WTC11 (cell line): ENCODE measurements around the gene KCNK4. TPM values are rescaled to one million over a fixed set of nuclear protein-coding genes. Genes with fewer than 3 reads are reported as not detected.

Source experiments
- FOXP1 ChIP-seq: sonication (generic); formaldehyde crosslinking; IDR thresholded peaks from 2 replicates; pipeline ENCODE4 v1.8.0; 2022; ENCODE audit warnings: missing genetic modification reagents, mild to moderate bottlenecking, moderate library complexity, borderline replicate concordance
- GTF2I ChIP-seq: fragments of 250-450 bp; sonication (Bioruptor Pico); conservative IDR thresholded peaks from 2 replicates; pipeline ENCODE4 v1.4.0; 2021; ENCODE audit warnings: mild to moderate bottlenecking
- NFE2L1 ChIP-seq: sonication (generic); formaldehyde crosslinking; IDR thresholded peaks from 2 replicates; pipeline ENCODE4 v1.8.1; 2023; ENCODE audit warnings: missing genetic modification reagents
- PRRX2 ChIP-seq: fragments of 250-450 bp; sonication (Bioruptor Pico); IDR thresholded peaks from 2 replicates; pipeline ENCODE4 v1.8.0; 2021; ENCODE audit warnings: mild to moderate bottlenecking
- ZNF263 ChIP-seq: sonication (generic); formaldehyde crosslinking; IDR thresholded peaks from 2 replicates; pipeline ENCODE4 v1.8.1; 2022; ENCODE audit warnings: low read depth, mild to moderate bottlenecking, moderate library complexity, missing genetic modification reagents
- total RNA-seq: library from RNA; stranded (reverse); gene quantifications from 3 replicates; pipeline ENCODE4 v1.2.3, GENCODE V29; 2021
- TF ChIP-seq, protein P1 (sequence below): sonication (generic); formaldehyde crosslinking; IDR thresholded peaks from 2 replicates; pipeline ENCODE4 v1.8.1; 2023; ENCODE audit warnings: mild to moderate bottlenecking, missing genetic modification reagents, borderline replicate concordance
- TF ChIP-seq, protein P2 (sequence below): sonication (generic); formaldehyde crosslinking; IDR thresholded peaks from 2 replicates; pipeline ENCODE4 v1.8.0; 2023; ENCODE audit warnings: missing genetic modification reagents
- TF ChIP-seq, protein P3 (sequence below): sonication (generic); formaldehyde crosslinking; IDR thresholded peaks from 2 replicates; pipeline ENCODE4 v1.8.0; 2022; ENCODE audit warnings: mild to moderate bottlenecking, missing genetic modification reagents
- TF ChIP-seq, protein P4 (sequence below): sonication (generic); formaldehyde crosslinking; IDR thresholded peaks from 2 replicates; pipeline ENCODE4 v1.8.1; 2022; ENCODE audit warnings: missing genetic modification reagents, borderline replicate concordance
- TF ChIP-seq, protein P5 (sequence below): sonication (generic); formaldehyde crosslinking; IDR thresholded peaks from 2 replicates; pipeline ENCODE4 v1.8.1; 2023; ENCODE audit warnings: mild to moderate bottlenecking, missing genetic modification reagents, moderate library complexity
- TF ChIP-seq, protein P6 (sequence below): sonication (generic); formaldehyde crosslinking; IDR thresholded peaks from 2 replicates; pipeline ENCODE4 v1.8.1; 2022; ENCODE audit warnings: low read depth, missing genetic modification reagents, borderline replicate concordance
- TF ChIP-seq, protein P7 (sequence below): fragments of 200-600 bp; IDR thresholded peaks from 2 replicates; pipeline ENCODE4 v1.8.0; 2022; ENCODE audit warnings: antibody characterized with exemption
- TF ChIP-seq, protein P8 (sequence below): sonication (generic); formaldehyde crosslinking; IDR thresholded peaks from 2 replicates; pipeline ENCODE4 v1.8.0; 2023; ENCODE audit warnings: mild to moderate bottlenecking, missing genetic modification reagents

KCNK4 gene
- total RNA-seq, 1 experiment from 2014 or later: 0.74 TPM

DNA sequence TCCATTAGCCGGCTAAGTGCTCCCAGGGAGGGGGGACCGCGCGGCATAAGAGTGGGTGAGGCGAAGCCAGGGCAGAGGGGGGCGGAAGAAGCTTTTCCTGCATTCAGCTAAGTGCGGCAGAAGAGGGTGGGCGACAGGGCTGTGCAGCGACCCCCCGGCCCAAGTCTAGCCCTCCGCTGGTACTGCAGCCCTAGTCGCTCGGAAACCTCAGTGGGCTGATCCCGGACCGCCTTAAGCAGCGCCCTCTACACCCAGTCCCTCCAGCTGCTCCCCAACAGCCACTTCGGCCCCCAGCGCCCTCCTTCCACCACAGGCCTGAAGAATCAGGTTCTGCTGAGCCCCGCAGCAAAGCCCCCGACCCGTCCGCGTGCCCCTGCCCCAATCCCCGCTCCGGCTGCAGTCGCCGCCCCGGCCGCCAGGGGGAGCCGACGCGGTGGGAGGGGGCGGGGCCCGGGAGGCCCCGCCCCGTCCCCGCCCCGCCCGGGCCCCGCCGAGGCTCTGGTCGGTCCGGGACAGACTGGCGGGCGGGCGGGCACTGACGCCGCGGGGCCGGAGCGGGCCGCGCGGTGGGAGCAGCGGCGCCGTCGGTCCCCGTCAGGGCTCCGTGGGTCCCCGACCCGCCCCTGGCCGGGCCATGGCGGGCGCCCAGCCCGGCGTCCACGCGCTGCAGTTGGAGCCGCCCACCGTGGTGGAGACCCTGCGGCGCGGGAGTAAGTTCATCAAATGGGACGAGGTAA lies 39.9 kb upstream of the KCNK4 start, which contains the start of gene PLCB3 (continued):
- TF ChIP-seq, protein P1, sequence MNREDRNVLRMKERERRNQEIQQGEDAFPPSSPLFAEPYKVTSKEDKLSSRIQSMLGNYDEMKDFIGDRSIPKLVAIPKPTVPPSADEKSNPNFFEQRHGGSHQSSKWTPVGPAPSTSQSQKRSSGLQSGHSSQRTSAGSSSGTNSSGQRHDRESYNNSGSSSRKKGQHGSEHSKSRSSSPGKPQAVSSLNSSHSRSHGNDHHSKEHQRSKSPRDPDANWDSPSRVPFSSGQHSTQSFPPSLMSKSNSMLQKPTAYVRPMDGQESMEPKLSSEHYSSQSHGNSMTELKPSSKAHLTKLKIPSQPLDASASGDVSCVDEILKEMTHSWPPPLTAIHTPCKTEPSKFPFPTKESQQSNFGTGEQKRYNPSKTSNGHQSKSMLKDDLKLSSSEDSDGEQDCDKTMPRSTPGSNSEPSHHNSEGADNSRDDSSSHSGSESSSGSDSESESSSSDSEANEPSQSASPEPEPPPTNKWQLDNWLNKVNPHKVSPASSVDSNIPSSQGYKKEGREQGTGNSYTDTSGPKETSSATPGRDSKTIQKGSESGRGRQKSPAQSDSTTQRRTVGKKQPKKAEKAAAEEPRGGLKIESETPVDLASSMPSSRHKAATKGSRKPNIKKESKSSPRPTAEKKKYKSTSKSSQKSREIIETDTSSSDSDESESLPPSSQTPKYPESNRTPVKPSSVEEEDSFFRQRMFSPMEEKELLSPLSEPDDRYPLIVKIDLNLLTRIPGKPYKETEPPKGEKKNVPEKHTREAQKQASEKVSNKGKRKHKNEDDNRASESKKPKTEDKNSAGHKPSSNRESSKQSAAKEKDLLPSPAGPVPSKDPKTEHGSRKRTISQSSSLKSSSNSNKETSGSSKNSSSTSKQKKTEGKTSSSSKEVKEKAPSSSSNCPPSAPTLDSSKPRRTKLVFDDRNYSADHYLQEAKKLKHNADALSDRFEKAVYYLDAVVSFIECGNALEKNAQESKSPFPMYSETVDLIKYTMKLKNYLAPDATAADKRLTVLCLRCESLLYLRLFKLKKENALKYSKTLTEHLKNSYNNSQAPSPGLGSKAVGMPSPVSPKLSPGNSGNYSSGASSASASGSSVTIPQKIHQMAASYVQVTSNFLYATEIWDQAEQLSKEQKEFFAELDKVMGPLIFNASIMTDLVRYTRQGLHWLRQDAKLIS: no peak
- TF ChIP-seq, protein P2, sequence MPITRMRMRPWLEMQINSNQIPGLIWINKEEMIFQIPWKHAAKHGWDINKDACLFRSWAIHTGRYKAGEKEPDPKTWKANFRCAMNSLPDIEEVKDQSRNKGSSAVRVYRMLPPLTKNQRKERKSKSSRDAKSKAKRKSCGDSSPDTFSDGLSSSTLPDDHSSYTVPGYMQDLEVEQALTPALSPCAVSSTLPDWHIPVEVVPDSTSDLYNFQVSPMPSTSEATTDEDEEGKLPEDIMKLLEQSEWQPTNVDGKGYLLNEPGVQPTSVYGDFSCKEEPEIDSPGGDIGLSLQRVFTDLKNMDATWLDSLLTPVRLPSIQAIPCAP (CRISPR knock-in tag): no peak
- TF ChIP-seq, protein P3, sequence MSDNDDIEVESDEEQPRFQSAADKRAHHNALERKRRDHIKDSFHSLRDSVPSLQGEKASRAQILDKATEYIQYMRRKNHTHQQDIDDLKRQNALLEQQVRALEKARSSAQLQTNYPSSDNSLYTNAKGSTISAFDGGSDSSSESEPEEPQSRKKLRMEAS (CRISPR knock-in tag): peak; percentile 56; the same call in 1 of the 2 replicates
- TF ChIP-seq FOXP1 (CRISPR knock-in tag): 0 out of 2 replicates have a peak, but pooled peaks have one; percentile 12
- TF ChIP-seq, protein P4, sequence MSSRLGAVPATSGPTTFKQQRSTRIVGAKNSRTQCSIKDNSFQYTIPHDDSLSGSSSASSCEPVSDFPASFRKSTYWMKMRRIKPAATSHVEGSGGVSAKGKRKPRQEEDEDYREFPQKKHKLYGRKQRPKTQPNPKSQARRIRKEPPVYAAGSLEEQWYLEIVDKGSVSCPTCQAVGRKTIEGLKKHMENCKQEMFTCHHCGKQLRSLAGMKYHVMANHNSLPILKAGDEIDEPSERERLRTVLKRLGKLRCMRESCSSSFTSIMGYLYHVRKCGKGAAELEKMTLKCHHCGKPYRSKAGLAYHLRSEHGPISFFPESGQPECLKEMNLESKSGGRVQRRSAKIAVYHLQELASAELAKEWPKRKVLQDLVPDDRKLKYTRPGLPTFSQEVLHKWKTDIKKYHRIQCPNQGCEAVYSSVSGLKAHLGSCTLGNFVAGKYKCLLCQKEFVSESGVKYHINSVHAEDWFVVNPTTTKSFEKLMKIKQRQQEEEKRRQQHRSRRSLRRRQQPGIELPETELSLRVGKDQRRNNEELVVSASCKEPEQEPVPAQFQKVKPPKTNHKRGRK (CRISPR knock-in tag): no peak
- TF ChIP-seq, protein P5, sequence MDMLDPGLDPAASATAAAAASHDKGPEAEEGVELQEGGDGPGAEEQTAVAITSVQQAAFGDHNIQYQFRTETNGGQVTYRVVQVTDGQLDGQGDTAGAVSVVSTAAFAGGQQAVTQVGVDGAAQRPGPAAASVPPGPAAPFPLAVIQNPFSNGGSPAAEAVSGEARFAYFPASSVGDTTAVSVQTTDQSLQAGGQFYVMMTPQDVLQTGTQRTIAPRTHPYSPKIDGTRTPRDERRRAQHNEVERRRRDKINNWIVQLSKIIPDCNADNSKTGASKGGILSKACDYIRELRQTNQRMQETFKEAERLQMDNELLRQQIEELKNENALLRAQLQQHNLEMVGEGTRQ: 0 out of 2 replicates have a peak, but pooled peaks have one; percentile 23
- TF ChIP-seq ZNF263 (CRISPR knock-in tag): no peak
- TF ChIP-seq, protein P6, sequence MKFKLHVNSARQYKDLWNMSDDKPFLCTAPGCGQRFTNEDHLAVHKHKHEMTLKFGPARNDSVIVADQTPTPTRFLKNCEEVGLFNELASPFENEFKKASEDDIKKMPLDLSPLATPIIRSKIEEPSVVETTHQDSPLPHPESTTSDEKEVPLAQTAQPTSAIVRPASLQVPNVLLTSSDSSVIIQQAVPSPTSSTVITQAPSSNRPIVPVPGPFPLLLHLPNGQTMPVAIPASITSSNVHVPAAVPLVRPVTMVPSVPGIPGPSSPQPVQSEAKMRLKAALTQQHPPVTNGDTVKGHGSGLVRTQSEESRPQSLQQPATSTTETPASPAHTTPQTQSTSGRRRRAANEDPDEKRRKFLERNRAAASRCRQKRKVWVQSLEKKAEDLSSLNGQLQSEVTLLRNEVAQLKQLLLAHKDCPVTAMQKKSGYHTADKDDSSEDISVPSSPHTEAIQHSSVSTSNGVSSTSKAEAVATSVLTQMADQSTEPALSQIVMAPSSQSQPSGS (CRISPR knock-in tag): no peak
- TF ChIP-seq PRRX2 (CRISPR knock-in tag): no peak
- TF ChIP-seq NFE2L1 (CRISPR knock-in tag): no peak; the same call in 1 of the 2 replicates
- TF ChIP-seq GTF2I (CRISPR knock-in tag): no peak
- TF ChIP-seq, protein P7, sequence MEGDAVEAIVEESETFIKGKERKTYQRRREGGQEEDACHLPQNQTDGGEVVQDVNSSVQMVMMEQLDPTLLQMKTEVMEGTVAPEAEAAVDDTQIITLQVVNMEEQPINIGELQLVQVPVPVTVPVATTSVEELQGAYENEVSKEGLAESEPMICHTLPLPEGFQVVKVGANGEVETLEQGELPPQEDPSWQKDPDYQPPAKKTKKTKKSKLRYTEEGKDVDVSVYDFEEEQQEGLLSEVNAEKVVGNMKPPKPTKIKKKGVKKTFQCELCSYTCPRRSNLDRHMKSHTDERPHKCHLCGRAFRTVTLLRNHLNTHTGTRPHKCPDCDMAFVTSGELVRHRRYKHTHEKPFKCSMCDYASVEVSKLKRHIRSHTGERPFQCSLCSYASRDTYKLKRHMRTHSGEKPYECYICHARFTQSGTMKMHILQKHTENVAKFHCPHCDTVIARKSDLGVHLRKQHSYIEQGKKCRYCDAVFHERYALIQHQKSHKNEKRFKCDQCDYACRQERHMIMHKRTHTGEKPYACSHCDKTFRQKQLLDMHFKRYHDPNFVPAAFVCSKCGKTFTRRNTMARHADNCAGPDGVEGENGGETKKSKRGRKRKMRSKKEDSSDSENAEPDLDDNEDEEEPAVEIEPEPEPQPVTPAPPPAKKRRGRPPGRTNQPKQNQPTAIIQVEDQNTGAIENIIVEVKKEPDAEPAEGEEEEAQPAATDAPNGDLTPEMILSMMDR: peak; percentile 71
- TF ChIP-seq, protein P8, sequence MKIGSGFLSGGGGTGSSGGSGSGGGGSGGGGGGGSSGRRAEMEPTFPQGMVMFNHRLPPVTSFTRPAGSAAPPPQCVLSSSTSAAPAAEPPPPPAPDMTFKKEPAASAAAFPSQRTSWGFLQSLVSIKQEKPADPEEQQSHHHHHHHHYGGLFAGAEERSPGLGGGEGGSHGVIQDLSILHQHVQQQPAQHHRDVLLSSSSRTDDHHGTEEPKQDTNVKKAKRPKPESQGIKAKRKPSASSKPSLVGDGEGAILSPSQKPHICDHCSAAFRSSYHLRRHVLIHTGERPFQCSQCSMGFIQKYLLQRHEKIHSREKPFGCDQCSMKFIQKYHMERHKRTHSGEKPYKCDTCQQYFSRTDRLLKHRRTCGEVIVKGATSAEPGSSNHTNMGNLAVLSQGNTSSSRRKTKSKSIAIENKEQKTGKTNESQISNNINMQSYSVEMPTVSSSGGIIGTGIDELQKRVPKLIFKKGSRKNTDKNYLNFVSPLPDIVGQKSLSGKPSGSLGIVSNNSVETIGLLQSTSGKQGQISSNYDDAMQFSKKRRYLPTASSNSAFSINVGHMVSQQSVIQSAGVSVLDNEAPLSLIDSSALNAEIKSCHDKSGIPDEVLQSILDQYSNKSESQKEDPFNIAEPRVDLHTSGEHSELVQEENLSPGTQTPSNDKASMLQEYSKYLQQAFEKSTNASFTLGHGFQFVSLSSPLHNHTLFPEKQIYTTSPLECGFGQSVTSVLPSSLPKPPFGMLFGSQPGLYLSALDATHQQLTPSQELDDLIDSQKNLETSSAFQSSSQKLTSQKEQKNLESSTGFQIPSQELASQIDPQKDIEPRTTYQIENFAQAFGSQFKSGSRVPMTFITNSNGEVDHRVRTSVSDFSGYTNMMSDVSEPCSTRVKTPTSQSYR: no peak
